ENCODE measurements around the gene HES2. TPM values are rescaled to one million over a fixed set of nuclear protein-coding genes. Genes with fewer than 3 reads are reported as not detected.

Gene HES2
- total RNA-seq, 4 donors from 2014 or later, result 7.3 TPM; not detected in 3

DNA sequence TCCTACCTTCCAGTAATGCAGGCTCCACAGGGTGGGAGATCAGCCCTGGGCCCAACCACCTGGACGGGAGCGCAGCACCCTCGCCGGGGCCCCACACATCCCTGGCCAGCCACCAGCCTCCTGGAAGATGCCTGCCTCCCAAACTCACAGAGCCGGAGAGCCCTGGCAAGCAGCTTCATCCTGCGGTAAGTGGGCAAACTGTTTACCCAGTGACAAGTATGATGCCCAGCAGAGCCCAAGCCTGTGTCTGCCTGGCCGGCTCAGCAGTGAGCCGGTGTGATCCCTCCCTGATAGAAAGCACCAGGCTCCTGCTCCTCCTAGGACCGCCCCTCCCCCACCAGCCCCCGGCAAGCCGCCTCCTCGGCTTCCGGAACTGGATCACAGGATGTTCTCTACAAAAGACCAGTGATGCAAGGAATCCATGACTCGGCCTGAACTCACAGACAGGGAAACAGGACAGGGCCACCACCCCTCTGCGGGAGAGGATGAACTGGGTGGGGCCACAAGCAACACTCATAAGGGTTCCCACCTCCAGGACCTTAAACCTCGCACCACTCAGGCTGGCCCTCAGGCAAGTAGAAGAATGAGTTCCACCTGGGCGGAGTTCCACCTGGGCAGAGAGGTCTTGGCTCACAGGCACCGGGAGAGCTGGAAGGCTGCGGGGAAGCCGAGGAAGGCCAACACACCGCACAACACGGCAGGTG, 34.1 kb downstream of the HES2 start:
- Histone ChIP-seq H3K4me1 (peaks cover 0 to 19% (median 0%) of the 10 kb centered on the region in 3 donors), H3K4me3 (no peak overlapping the region), H3K36me3 (no peaks in the 10 kb centered on the region), H3K27me3 (no peaks in the 10 kb centered on the region), H3K9me3 (no peaks in the 10 kb centered on the region), H3K27ac (peak overlapping the region in 2 of 4 donors; percentile 17 to 48)
- 84 to 90% methylated on average over 2 to 7 of the region's 22 CpGs for WGBS, 2 donors (ENCODE audit: low coverage in 1 of 2)
- peak; percentile 68 for ATAC-seq
- no peak for TF ChIP-seq EP300 (IDR thresholded peaks at IDR 0.05)
- TF ChIP-seq, protein P1, sequence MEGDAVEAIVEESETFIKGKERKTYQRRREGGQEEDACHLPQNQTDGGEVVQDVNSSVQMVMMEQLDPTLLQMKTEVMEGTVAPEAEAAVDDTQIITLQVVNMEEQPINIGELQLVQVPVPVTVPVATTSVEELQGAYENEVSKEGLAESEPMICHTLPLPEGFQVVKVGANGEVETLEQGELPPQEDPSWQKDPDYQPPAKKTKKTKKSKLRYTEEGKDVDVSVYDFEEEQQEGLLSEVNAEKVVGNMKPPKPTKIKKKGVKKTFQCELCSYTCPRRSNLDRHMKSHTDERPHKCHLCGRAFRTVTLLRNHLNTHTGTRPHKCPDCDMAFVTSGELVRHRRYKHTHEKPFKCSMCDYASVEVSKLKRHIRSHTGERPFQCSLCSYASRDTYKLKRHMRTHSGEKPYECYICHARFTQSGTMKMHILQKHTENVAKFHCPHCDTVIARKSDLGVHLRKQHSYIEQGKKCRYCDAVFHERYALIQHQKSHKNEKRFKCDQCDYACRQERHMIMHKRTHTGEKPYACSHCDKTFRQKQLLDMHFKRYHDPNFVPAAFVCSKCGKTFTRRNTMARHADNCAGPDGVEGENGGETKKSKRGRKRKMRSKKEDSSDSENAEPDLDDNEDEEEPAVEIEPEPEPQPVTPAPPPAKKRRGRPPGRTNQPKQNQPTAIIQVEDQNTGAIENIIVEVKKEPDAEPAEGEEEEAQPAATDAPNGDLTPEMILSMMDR (IDR thresholded peaks at IDR 0.05), result no peak
- no peak for TF ChIP-seq POLR2AphosphoS5 (IDR thresholded peaks at IDR 0.05)

DNA sequence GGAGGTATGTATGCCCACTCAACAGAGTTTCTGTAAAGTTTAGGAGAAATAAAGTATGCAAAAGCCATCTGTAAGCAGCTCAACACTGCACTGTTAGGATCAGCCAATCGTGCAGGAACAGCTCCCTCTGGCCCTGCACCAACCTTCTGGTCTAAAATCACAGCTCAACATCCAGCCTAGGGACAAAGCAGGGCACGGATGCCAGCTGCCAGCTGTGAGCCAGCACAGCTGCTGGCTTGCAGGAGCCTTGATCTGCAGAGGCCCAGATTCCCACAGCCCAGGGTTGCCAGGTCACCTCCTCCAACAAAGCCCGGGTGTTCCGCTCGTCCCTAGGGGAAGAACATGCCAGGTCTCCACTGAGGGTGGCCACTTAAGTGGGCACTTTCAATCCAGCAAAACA, 34.8 kb downstream of the HES2 start:
- H3K9me3 ChIP-seq, result peaks cover 0 to 2% (median 0%) of the 10 kb centered on the region in 3 donors
- TF ChIP-seq POLR2A (IDR thresholded peaks at IDR 0.05), result no peak
- TF ChIP-seq, protein P1 (IDR thresholded peaks at IDR 0.05), result no peak
- no peak for TF ChIP-seq EP300 (IDR thresholded peaks at IDR 0.05)
- TF ChIP-seq POLR2AphosphoS5 (IDR thresholded peaks at IDR 0.05), result no peak
- no peaks in the 10 kb centered on the region for H3K36me3 ChIP-seq
- H3K4me3 ChIP-seq, result no peak overlapping the region
- ATAC-seq, result peak; percentile 39
- H3K27ac ChIP-seq, result peak overlapping the region in 2 of 4 donors; percentile 17 to 48
- no peaks in the 10 kb centered on the region for H3K27me3 ChIP-seq
- peaks cover 0 to 19% (median 0%) of the 10 kb centered on the region in 3 donors for H3K4me1 ChIP-seq
- 0 to 20% methylated on average over 1 of the region's 5 CpGs for WGBS, 2 donors (ENCODE audit: low coverage in 1 of 2)

DNA sequence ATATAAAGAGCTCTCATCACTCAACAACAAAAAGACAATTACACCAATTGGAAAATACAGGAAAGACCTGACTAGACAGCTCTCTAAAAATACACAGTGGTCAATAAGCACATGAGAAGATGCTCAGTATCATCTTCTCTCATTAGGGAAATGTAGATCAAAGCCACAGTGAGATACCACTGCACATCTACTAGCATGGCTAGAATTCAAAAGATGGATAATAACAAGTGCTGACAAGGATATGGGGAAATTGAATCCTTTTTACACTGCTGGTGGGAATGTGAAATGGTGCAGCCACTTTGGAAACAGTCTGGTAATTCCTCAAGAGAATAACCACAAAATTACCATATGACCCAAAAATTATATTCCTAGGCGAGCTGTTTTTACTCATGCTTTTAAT, 35.6 kb downstream of the HES2 start:
- H3K4me3 ChIP-seq, result no peak overlapping the region
- no peaks in the 10 kb centered on the region for H3K27me3 ChIP-seq
- no peaks in the 10 kb centered on the region for H3K36me3 ChIP-seq
- no peak for ATAC-seq
- no peak for TF ChIP-seq POLR2A (IDR thresholded peaks at IDR 0.05)
- no peak for TF ChIP-seq EP300 (IDR thresholded peaks at IDR 0.05)
- TF ChIP-seq, protein P1 (IDR thresholded peaks at IDR 0.05), result no peak
- no peak for TF ChIP-seq POLR2AphosphoS5 (IDR thresholded peaks at IDR 0.05)
- 100% methylated on average over 1 of the region's 1 CpG for WGBS, 2 donors (ENCODE audit: low coverage in 1 of 2)
- peaks cover 0 to 5% (median 0%) of the 10 kb centered on the region in 3 donors for H3K9me3 ChIP-seq
- H3K4me1 ChIP-seq, result peaks cover 0 to 19% (median 0%) of the 10 kb centered on the region in 3 donors
- H3K27ac ChIP-seq, result no peak overlapping the region

DNA sequence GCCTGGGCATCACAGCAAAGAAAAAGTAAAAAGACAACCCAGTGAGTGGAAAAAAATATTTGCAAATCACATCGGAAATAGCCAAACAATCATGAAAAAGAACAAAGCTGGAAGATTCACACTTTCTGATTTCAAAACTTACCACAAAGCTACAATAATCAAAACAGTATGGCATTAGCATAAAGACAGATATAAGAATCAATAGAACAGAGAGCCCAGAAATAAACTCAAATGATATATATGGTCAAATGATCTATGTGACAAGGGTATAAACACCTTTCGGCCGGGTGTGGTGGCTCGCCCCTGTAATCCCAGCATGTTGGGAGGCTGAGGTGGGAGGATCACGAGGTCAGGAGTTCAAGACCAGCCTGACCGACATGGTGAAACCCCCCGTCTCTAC, 39.7 kb downstream of the HES2 start:
- ATAC-seq, result no peak
- H3K9me3 ChIP-seq, result peaks cover 0 to 5% (median 0%) of the 10 kb centered on the region in 3 donors
- H3K27ac ChIP-seq, result no peak overlapping the region
- 89 to 95% methylated on average over 5 to 7 of the region's 7 CpGs for WGBS, 2 donors (ENCODE audit: low coverage in 1 of 2)
- no peaks in the 10 kb centered on the region for H3K36me3 ChIP-seq
- no peaks in the 10 kb centered on the region for H3K27me3 ChIP-seq
- H3K4me1 ChIP-seq, result peaks cover 0 to 7% (median 0%) of the 10 kb centered on the region in 3 donors
- H3K4me3 ChIP-seq, result no peak overlapping the region
- TF ChIP-seq EP300 (IDR thresholded peaks at IDR 0.05) (no peak), POLR2AphosphoS5 (IDR thresholded peaks at IDR 0.05) (no peak), POLR2A (IDR thresholded peaks at IDR 0.05) (no peak)
- TF ChIP-seq, protein P1 (IDR thresholded peaks at IDR 0.05), result no peak

Data from gastroesophageal sphincter (tissue), 4 donors.